Measurements from ENCODE around the gene VIT. TPM values are rescaled to one million over a fixed set of nuclear protein-coding genes. Genes with fewer than 3 reads are reported as not detected.

The VIT gene
- total and polyA plus RNA-seq, 2 experiments from 2014 or later, result 0.25 to 0.33 TPM

GRCh38 chr2:36698993-36699392, 2.5 kb downstream of the VIT start:
- Histone ChIP-seq H3K9me3 (ENCODE audit: low read depth) (no peaks in the 10 kb centered on the region), H3K36me3 (replicated peaks; ENCODE audit: insufficient read depth, low read depth) (no peaks in the 10 kb centered on the region), H2AFZ (no peak overlapping the region), H3K4me1 (ENCODE audit: insufficient read depth) (peaks cover 4% of the 10 kb centered on the region), H3K9me2 (replicated peaks; ENCODE audit: insufficient read depth) (no peaks in the 10 kb centered on the region), H3K79me2 (no peaks in the 10 kb centered on the region), H3K27ac (no peak overlapping the region), H3K27me3 (no peaks in the 10 kb centered on the region), H4K20me1 (ENCODE audit: insufficient read depth, poor library complexity, severe bottlenecking) (no peaks in the 10 kb centered on the region), H3K4me3 (no peak overlapping the region), H3K4me2 (no peak overlapping the region)
- no peak for DNase-seq (ENCODE audit: low spot score)
- TF ChIP-seq CTCF (IDR thresholded peaks at IDR 0.05; ENCODE audit: poor library complexity) (no peak), EZH2 (IDR thresholded peaks at IDR 0.05; ENCODE audit: borderline replicate concordance) (no peak), EZH2phosphoT487 (IDR thresholded peaks at IDR 0.05; ENCODE audit: low read depth, severe bottlenecking, unreplicated experiment) (no peak)
- WGBS (ENCODE audit: low lambda C conversion rate, missing lambda C conversion rate), result 73% methylated on average over 1 of the region's 1 CpG

- DNase-seq (ENCODE audit: low spot score), result no peak
- no peaks in the 10 kb centered on the region for H3K9me3 ChIP-seq (ENCODE audit: low read depth)
- 92% methylated on average over 4 of the region's 4 CpGs for WGBS (ENCODE audit: low lambda C conversion rate, missing lambda C conversion rate)
- no peaks in the 10 kb centered on the region for H3K79me2 ChIP-seq
- TF ChIP-seq CTCF (IDR thresholded peaks at IDR 0.05; ENCODE audit: poor library complexity) (no peak), EZH2phosphoT487 (IDR thresholded peaks at IDR 0.05; ENCODE audit: low read depth, severe bottlenecking, unreplicated experiment) (no peak), EZH2 (IDR thresholded peaks at IDR 0.05; ENCODE audit: borderline replicate concordance) (no peak)
- no peak overlapping the region for H2AFZ ChIP-seq
- no peaks in the 10 kb centered on the region for H3K36me3 ChIP-seq (replicated peaks; ENCODE audit: insufficient read depth, low read depth)
- H3K9me2 ChIP-seq (replicated peaks; ENCODE audit: insufficient read depth), result no peaks in the 10 kb centered on the region
- no peaks in the 10 kb centered on the region for H4K20me1 ChIP-seq (ENCODE audit: insufficient read depth, poor library complexity, severe bottlenecking)
- H3K4me1 ChIP-seq (ENCODE audit: insufficient read depth), result peaks cover 11% of the 10 kb centered on the region
- H3K4me2 ChIP-seq, result no peak overlapping the region
- no peak overlapping the region for H3K4me3 ChIP-seq
- no peak overlapping the region for H3K27ac ChIP-seq
- H3K27me3 ChIP-seq, result no peaks in the 10 kb centered on the region
Observed at GRCh38 chr2:36700311-36700710, 3.8 kb downstream of the VIT start.

- H3K27ac ChIP-seq, result peak overlapping the region; percentile 64
- H3K27me3 ChIP-seq, result no peaks in the 10 kb centered on the region
- H3K4me1 ChIP-seq (ENCODE audit: insufficient read depth), result peaks cover 11% of the 10 kb centered on the region
- peak; percentile 52 for DNase-seq (ENCODE audit: low spot score)
- no peaks in the 10 kb centered on the region for H3K9me2 ChIP-seq (replicated peaks; ENCODE audit: insufficient read depth)
- no peaks in the 10 kb centered on the region for H3K79me2 ChIP-seq
- H3K4me2 ChIP-seq, result peak overlapping the region; percentile 14
- H3K9me3 ChIP-seq (ENCODE audit: low read depth), result no peaks in the 10 kb centered on the region
- no peaks in the 10 kb centered on the region for H4K20me1 ChIP-seq (ENCODE audit: insufficient read depth, poor library complexity, severe bottlenecking)
- no peak overlapping the region for H2AFZ ChIP-seq
- TF ChIP-seq EZH2 (IDR thresholded peaks at IDR 0.05; ENCODE audit: borderline replicate concordance), result no peak
- peak; percentile 34 for TF ChIP-seq CTCF (IDR thresholded peaks at IDR 0.05; ENCODE audit: poor library complexity)
- no peak for TF ChIP-seq EZH2phosphoT487 (IDR thresholded peaks at IDR 0.05; ENCODE audit: low read depth, severe bottlenecking, unreplicated experiment)
- H3K36me3 ChIP-seq (replicated peaks; ENCODE audit: insufficient read depth, low read depth), result no peaks in the 10 kb centered on the region
- no peak overlapping the region for H3K4me3 ChIP-seq
- WGBS (ENCODE audit: low lambda C conversion rate, missing lambda C conversion rate), result 9% methylated on average over 5 of the region's 5 CpGs
Observed at GRCh38 chr2:36701391-36701795, 4.9 kb downstream of the VIT start.

GRCh38 chr2:36701918-36702317, 5.4 kb downstream of the VIT start:
- no peaks in the 10 kb centered on the region for H3K9me2 ChIP-seq (replicated peaks; ENCODE audit: insufficient read depth)
- no peaks in the 10 kb centered on the region for H3K9me3 ChIP-seq (ENCODE audit: low read depth)
- no peaks in the 10 kb centered on the region for H4K20me1 ChIP-seq (ENCODE audit: insufficient read depth, poor library complexity, severe bottlenecking)
- TF ChIP-seq CTCF (IDR thresholded peaks at IDR 0.05; ENCODE audit: poor library complexity), result no peak
- no peak for TF ChIP-seq EZH2 (IDR thresholded peaks at IDR 0.05; ENCODE audit: borderline replicate concordance)
- TF ChIP-seq EZH2phosphoT487 (IDR thresholded peaks at IDR 0.05; ENCODE audit: low read depth, severe bottlenecking, unreplicated experiment), result no peak
- H3K4me3 ChIP-seq, result no peak overlapping the region
- H3K27ac ChIP-seq, result peak overlapping the region; percentile 64
- 45% methylated on average over 2 of the region's 2 CpGs for WGBS (ENCODE audit: low lambda C conversion rate, missing lambda C conversion rate)
- no peak overlapping the region for H2AFZ ChIP-seq
- H3K36me3 ChIP-seq (replicated peaks; ENCODE audit: insufficient read depth, low read depth), result no peaks in the 10 kb centered on the region
- H3K79me2 ChIP-seq, result no peaks in the 10 kb centered on the region
- H3K4me2 ChIP-seq, result no peak overlapping the region
- DNase-seq (ENCODE audit: low spot score), result no peak
- no peaks in the 10 kb centered on the region for H3K27me3 ChIP-seq
- H3K4me1 ChIP-seq (ENCODE audit: insufficient read depth), result peaks cover 11% of the 10 kb centered on the region

Measured in hepatocyte (in vitro differentiated cells).